ENCODE data around the gene AREL1.
A peak's percentile ranks its signal among the peaks of the same experiment; 100 is the strongest.

Gene AREL1

DNA sequence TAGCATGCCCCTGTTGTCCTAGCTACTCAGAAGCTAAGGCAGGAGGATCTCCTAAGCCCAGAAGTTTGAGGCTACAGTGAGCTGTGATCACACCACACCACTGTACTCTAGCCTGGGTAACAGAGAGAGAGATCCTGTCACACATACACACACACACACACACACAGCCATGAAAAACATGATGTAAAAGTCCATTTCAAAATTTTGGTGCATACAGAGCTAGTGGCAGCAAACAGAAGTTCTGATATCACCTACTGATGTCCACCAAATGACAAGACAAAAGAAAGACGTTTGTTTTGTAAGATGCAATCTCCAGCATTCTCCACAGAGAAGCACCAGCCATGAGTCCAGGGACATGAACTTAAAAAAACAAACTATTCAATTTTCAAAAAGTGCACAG, 15.9 kb downstream of the AREL1 start:
- no peak for DNase-seq

DNA sequence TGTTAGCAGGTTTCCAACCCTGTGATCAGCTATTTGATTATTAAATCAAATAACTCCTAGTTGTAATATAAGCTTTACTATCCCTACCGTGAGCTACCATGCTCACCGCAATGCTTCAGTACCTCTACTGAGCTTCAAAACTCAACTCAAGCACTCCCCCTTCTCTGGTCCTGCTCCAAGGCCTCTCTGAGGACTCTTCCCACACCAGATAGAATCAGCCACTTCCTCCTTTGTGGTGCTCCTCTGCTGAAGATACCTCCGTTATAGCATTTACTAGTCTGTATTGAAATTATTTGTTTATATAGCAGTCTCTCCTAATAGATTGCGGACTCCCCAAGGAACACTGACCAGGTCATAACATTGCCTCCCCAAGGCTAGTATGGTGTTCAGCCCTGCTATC, 17.5 kb downstream of the AREL1 start:
- DNase-seq, result no peak

DNA sequence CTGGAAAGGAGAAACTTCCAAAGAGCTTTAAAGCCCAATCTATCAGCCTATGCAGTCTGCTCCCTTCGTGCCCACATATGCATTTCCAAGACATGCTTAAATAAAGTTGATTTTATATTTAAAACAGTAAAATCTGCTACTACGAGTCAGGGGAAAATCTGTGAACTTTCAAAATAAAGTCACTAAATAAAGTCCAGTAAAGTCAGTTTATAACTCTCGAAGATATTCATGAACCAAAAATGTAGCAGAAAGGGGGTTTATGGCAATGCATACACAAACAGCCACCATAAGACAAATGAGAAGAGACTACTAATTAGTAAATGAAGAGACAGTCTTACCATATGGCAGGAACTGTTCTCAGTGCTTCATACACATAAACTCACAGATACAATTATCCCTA, 19.7 kb downstream of the AREL1 start:
- DNase-seq, result no peak

DNA sequence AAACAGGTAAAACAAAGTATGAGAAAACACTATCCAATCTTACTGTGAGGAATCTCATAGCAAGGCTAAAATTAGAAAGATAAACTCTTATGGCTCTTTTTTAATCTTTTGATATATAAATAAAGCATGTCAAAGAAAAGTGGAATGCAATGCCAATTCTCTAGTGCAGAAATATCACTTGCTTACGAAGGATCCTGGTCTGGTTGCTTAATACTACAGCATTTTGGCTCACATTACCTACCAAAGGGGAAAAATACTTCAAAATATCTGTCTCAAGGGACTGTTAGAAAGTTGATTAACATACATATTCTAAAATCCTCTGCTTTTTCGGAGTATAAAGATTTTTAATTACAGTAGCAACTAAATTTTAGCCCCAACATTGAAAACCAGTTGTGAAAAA, 21.4 kb downstream of the AREL1 start:
- DNase-seq, result no peak

GRCh38 chr14:74685921-74686678, 26.8 kb downstream of the AREL1 start:
- DNase-seq, result no peak

- DNase-seq, result no peak
Measured at GRCh38 chr14:74685056-74685455, 27.8 kb downstream of the AREL1 start.

GRCh38 chr14:74684434-74684833, 28.4 kb downstream of the AREL1 start:
- DNase-seq, result peak; percentile 2 to 35

DNA sequence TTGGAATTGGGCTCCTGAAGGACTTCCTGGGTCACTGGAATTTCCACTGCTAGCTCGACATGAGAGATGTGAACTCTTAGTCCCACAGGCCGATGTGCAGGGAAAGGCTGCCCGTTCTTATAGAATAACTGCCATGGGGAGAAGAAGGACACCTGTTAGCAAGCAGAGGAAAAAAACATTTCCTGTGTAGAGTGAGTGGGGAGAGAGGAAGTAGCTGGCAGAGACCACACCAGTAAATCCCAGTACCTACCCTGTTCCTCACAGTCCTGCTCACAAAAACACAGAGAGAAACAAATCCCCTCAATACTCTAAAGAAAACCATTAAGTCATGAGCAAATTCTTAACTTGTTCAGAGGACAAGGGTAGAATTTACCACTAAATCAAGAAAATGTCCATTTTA, 29.5 kb downstream of the AREL1 start:
- no peak for DNase-seq

- DNase-seq, result no peak
Measured at GRCh38 chr14:74682169-74682952, 30.5 kb downstream of the AREL1 start.

DNA sequence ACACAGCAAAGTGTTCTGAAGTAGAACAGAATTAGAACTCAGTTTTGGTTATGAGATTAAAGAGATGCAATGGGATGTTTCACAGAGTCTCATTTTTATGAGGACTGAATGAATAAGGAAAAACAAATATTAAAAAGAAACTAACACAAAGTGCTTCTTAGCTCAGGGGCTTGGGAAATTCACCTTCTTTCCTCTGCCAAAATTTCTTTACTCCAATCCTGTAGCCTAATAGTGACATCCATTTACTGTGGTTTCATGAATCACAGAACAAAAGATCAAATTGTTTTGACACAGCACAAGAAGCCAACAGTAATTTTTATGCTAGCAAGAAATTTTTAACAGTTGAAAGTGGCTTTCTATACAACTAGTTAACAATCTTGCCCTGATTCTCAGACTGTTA, 37.7 kb downstream of the AREL1 start:
- no peak for DNase-seq

- DNase-seq, result no peak
Measured at GRCh38 chr14:74673768-74674167, 39.1 kb downstream of the AREL1 start.

- DNase-seq, result no peak
Measured at GRCh38 chr14:74671789-74672188, 41.1 kb downstream of the AREL1 start.

DNA sequence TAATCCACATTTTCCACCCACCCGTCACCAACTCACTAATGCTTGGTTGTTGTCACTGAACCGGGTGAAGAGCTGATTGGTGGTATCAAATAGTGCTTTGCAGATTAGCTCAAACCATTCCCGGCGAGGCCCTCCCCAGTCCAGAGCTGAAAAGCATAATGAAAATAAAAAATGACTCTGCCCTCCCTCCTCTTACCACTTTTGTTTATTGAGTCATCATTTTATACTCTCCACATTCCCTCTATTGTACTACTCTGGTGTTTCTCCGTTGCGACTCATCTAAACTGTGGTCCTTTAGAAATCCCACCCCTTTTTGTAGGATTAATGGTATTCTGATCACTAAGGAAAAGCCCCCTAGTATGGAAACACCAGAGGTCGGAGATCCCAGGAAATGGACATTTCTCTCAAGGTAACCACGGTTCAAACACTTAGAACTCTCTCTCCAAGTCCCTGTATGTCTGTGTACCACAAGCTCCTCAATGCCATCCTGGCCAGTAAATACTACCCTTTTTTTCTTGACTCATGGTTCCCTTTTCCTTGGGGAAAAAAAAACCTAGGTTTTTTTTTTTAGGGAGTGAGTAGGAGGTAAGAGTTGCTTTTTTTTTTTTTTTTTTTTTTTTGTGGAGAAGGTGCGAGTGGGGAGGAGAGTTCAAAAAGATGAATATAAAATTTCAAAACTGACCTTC, 42.0 kb downstream of the AREL1 start:
- DNase-seq, result no peak

GRCh38 chr14:74669846-74670245, 43.0 kb downstream of the AREL1 start:
- no peak for DNase-seq

GRCh38 chr14:74669256-74669655, 43.6 kb downstream of the AREL1 start:
- no peak for DNase-seq

- DNase-seq, result no peak
Measured at GRCh38 chr14:74667758-74668157, 45.1 kb downstream of the AREL1 start.

DNA sequence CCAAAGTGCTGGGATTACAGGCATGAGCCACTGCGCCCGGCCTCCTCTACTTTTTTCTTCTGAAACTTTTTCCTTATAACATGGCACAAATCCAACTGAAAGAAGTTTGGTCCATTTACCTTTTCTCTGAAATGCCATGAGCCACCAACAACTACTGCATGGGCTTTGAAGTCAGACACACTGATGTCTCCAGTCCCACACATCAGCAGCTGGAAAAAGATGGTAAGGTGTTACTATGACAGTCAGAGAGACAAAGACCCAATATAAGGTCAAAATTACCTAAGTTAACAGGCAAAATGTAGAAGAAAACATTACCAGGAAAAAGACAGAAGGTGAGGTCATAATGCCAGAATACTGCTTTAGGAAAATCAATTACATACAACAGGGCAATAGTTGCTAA, 48.2 kb downstream of the AREL1 start:
- DNase-seq, result no peak

GRCh38 chr14:74663884-74664283, 49.0 kb downstream of the AREL1 start:
- no peak for DNase-seq

DNA sequence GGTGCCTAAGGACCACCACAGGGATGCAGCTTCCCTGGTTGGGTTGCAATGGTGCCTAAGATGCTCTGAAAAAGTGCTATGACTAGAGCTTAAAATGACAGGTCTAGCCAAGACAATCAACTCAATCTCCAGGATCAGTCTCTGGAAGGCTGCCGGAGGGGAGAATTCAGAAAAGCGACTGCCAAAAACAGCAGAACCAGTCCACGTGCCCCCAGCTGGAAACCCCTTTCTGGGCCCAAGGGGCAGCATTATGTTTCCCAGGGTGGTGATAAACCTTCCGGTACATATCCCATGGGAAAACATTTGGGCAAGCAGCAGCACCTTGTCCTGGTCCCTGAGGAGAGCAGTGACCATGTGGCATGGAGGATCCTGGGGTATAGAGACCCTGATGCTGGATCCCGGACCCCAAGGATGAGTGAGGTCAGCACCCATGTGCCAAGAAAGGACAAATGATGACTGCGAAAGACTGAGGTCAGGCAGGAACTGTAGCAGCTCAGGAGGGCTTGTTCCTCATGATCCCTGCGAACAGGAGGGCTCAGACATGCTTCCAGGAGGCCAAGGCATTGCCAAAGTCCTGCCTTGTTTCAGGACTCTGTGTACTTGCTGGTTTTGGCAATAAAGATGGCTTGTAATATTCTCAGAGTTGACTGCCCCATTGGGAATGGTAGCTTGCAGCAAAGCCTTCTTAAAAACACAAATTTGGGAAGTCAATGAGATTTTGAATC, 51.0 kb downstream of the AREL1 start:
- DNase-seq, result no peak

DNA sequence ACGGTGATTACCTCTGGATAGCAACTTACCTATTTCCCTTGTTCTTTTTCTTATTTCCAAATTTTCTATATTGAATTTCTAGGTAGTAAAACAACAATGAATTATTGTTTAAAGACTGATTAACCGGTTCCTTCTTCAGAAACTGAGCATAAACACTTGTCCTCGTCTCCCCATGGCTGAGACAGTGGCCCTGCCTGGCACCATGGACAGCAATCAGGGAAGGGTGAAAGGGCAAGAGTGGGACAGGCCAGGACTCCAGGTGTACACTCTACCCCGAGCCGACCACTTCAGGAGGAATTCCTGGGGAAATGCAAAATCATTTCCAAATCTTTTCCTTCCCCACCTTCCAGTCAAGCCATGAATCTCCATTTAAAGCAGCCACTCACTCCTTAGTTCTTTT, 52.0 kb downstream of the AREL1 start:
- DNase-seq, result no peak

DNA sequence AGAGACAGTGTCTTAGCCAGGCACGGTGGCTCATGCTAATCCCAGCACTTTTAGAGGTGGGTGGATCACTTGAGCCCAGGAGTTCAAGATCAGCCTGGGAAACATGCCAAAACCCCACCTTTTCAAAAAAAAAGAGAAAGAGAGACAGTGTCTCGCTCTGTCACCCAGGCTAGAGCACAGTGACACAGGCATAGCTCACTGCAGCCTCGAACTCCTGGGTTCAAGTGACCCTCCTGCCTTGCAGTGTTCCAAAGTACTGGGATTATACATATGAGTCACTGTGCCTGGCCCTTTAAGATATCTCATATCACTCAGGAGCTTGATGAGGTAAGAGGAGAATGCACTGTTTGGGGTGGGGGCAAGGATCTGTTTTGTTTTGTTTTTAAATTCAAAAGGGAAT, 52.7 kb downstream of the AREL1 start:
- no peak for DNase-seq

DNA sequence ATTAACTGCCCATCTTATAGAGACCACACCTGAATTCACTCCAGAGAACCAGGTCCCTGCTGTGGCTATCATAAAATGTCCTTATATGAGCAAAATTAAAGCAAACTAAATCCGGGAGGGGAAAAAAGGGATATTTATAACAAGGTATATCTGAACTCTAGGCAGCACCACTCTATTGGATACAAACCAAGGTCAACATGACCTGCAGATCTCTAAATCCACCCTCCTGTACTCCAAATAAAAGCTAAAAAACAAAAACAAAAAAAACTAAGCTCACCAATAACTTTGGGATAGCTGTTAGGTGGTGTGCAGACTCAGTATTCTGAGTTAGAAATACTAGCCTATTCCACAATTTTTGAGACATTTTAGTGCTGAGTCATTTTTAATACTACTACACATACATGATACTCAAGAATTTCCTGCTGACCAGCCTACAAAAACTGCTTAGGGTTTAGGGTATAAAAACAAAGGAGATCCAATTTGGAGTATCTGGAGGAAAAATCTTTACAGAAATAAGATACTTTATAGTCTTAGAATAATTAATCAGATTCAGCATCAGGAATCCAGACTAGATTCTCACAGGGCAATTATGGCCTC, 54.2 kb downstream of the AREL1 start:
- DNase-seq, result no peak

GRCh38 chr14:74656964-74657363, 55.9 kb downstream of the AREL1 start:
- no peak for DNase-seq

Data from CD4-positive, alpha-beta T cell treated with Interleukin-1 beta for 1 hour (primary cell).